Suprapubic skin (tissue), 4 donors: Measurements from ENCODE around the gene ANKRD18B.
"Not testable (repeated sequence)": the region's sequence is repeated elsewhere in the genome, so short reads cannot be mapped to it uniquely, and the experiment has no call there.

Source experiments
- CTCF ChIP-seq, 2 donors: fragments of 200-600 bp in 1 of 2; fragments of 450-650 bp in 1 of 2; sonication (generic) in 1 of 2; IDR thresholded peaks; one replicate each; pipeline ENCODE4 v1.5.1; 2016 to 2019; ENCODE audit warnings: antibody characterized with exemption in 2 of 2, mild to moderate bottlenecking in 1 of 2, moderate library complexity in 1 of 2
- EP300 ChIP-seq: sonication (generic); formaldehyde crosslinking; IDR thresholded peaks from one replicate; pipeline ENCODE4 v1.6.1; 2017; ENCODE audit warnings: antibody characterized with exemption
- POLR2A ChIP-seq, 2 donors: fragments of 450-650 bp; IDR thresholded peaks; one replicate each; pipeline ENCODE4 v1.6.1; 2017; ENCODE audit warnings: antibody characterized with exemption in 2 of 2, mild to moderate bottlenecking in 2 of 2, moderate library complexity in 2 of 2
- POLR2AphosphoS5 ChIP-seq, 3 donors: sonication (generic); formaldehyde crosslinking; IDR thresholded peaks; one replicate each; pipeline ENCODE4 v1.6.1; 2017; ENCODE audit warnings: antibody characterized with exemption in 3 of 3

GRCh38 chr9:33579996-33580395 lies 55.9 kb downstream of the ANKRD18B start:
- TF ChIP-seq EP300; POLR2A (IDR thresholded peaks at IDR 0.05); CTCF (IDR thresholded peaks at IDR 0.05); POLR2AphosphoS5 (IDR thresholded peaks at IDR 0.05): not testable (repeated sequence)
